HepG2 (cell line): ENCODE measurements around the gene POC1A. TPM values are rescaled to one million over a fixed set of nuclear protein-coding genes. Genes with fewer than 3 reads are reported as not detected.

Experiments used
- ATAC-seq: fragments of 200-7000 bp; cut with Tn5 transposase; 3 replicates; pipeline ENCODE4 v1.9.1; 2020; ENCODE audit warnings: mild to moderate bottlenecking, moderate library complexity
- BruUV-seq: library from RNA; stranded (reverse); fragments of 400-500 nt; replicated peaks from 2 replicates; lab custom pipeline; 2021; lab: Mats Ljungman, UMichigan
- CTCF ChIA-PET: fragments of 300-600 bp; formaldehyde crosslinking; extraction: SDS; loops from one replicate; lab custom pipeline; 2021; ENCODE audit warnings: low total read pairs, inconsistent platforms, low intra/inter-chr PET ratio; lab: Yijun Ruan, JAX
- POLR2A ChIA-PET: fragments of 350-600 bp; sonication (Branson Sonifier 250); formaldehyde crosslinking; loops from one replicate; lab custom pipeline; 2020; ENCODE audit warnings: antibody characterized with exemption, inconsistent platforms; lab: Yijun Ruan, JAX
- DNase-seq: peaks from one replicate; pipeline ENCODE4 v3.0.0-alpha.2; 2015; ENCODE audit warnings: low spot score
- FAIRE-seq: peaks from 3 replicates; lab custom pipeline; 2011; peaks lifted over from hg19 to GRCh38; lab: Jason Lieb, UNC
- H2AFZ ChIP-seq: one replicate; pipeline ENCODE4 v1.6.1; 2011; ENCODE audit warnings: low read length, inconsistent platforms
- H3K27ac ChIP-seq: fragments of 300-600 bp; 3 replicates; pipeline ENCODE4 v1.8.0; 2011; ENCODE audit warnings: mixed run types, mild to moderate bottlenecking, mixed read lengths, low read length, inconsistent platforms; ENCODE audit not compliant: insufficient read depth; ENCODE audit errors: extremely low read length
- H3K27me3 ChIP-seq, 2 experiments: fragments of 200-600 bp in 1 of 2; 2 replicates in 1 of 2; 3 replicates in 1 of 2; pipeline versions ENCODE4 v1.6.0 to v1.8.0; 2011; ENCODE audit warnings: low read length in 2 of 2, mild to moderate bottlenecking in 2 of 2, moderate library complexity in 2 of 2, inconsistent platforms in 1 of 2; ENCODE audit not compliant: insufficient read depth in 2 of 2, control insufficient read depth in 1 of 2
- H3K36me3 ChIP-seq, 2 experiments: fragments of 200-600 bp in 1 of 2; replicated peaks in 1 of 2; 2 replicates in 1 of 2; 3 replicates in 1 of 2; pipeline versions ENCODE4 v1.5.1 to v1.8.0; 2011; ENCODE audit warnings: low read length in 2 of 2, inconsistent platforms in 1 of 2; ENCODE audit not compliant: insufficient read depth in 2 of 2, control insufficient read depth in 1 of 2
- H3K4me1 ChIP-seq: 2 replicates; pipeline ENCODE4 v1.5.1; 2012; ENCODE audit warnings: low read length, inconsistent platforms; ENCODE audit not compliant: insufficient read depth
- H3K4me2 ChIP-seq: 2 replicates; pipeline ENCODE4 v1.6.0; 2011; ENCODE audit warnings: low read depth, low read length, inconsistent platforms
- H3K4me3 ChIP-seq, 3 experiments: fragments of 200-600 bp in 1 of 3; sonication (generic), shearing (Covaris generic) in 1 of 3; replicated peaks in 1 of 3; 2 replicates each; pipeline ENCODE4 v1.5.1; 2011 to 2016; ENCODE audit warnings: low read length in 3 of 3, inconsistent platforms in 2 of 3, low read depth in 2 of 3, mild to moderate bottlenecking in 2 of 3, control low read depth in 1 of 3, mixed read lengths in 1 of 3; ENCODE audit not compliant: insufficient read depth in 1 of 3
- H3K79me2 ChIP-seq: one replicate; pipeline ENCODE4 v1.6.1; 2011; ENCODE audit warnings: low read length, inconsistent platforms; ENCODE audit not compliant: insufficient read depth
- H3K9ac ChIP-seq: 2 replicates; pipeline ENCODE4 v1.6.0; 2011; ENCODE audit warnings: mild to moderate bottlenecking, low read depth, low read length, inconsistent platforms; ENCODE audit not compliant: insufficient read depth
- H3K9me3 ChIP-seq: 2 replicates; pipeline ENCODE4 v1.5.1; 2012; ENCODE audit warnings: mild to moderate bottlenecking, low read length
- H4K20me1 ChIP-seq: 2 replicates; pipeline ENCODE4 v1.6.0; 2011; ENCODE audit warnings: inconsistent platforms, mild to moderate bottlenecking, low read length, moderate library complexity; ENCODE audit not compliant: insufficient read depth
- KDM3A ChIP-seq: IDR thresholded peaks from 2 replicates; pipeline ENCODE4 v1.6.1; 2018; ENCODE audit warnings: low read depth, missing compliant biosample characterization
- NPAS2 ChIP-seq: sonication (generic); formaldehyde crosslinking; IDR thresholded peaks from 2 replicates; pipeline ENCODE4 v1.8.0; 2022; ENCODE audit warnings: mild to moderate bottlenecking, missing genetic modification reagents, borderline replicate concordance
- PHF5A ChIP-seq: IDR thresholded peaks from one replicate; pipeline ENCODE4 v1.6.1; 2018; ENCODE audit warnings: low read depth, missing genetic modification reagents; ENCODE audit not compliant: unreplicated experiment
- RFXAP ChIP-seq: sonication (generic); formaldehyde crosslinking; IDR thresholded peaks from 2 replicates; pipeline ENCODE4 v1.4.0; 2020; ENCODE audit warnings: missing genetic modification reagents, borderline replicate concordance
- SPEN ChIP-seq: sonication (generic); formaldehyde crosslinking; IDR thresholded peaks from 2 replicates; pipeline ENCODE4 v1.5.1; 2020; ENCODE audit warnings: low read depth, mild to moderate bottlenecking, missing genetic modification reagents
- TP53 ChIP-seq: sonication (generic); formaldehyde crosslinking; conservative IDR thresholded peaks from 2 replicates; pipeline ENCODE4 v1.4.0; 2020; ENCODE audit warnings: missing genetic modification reagents
- ZKSCAN1 ChIP-seq: fragments of 150-350 bp; IDR thresholded peaks from 2 replicates; pipeline ENCODE4 v1.6.1; 2014; ENCODE audit warnings: low read length
- ZMAT3 ChIP-seq: sonication (generic); formaldehyde crosslinking; conservative IDR thresholded peaks from 2 replicates; pipeline ENCODE4 v1.7.0; 2021; ENCODE audit warnings: missing genetic modification reagents
- ZNF256 ChIP-seq: sonication (generic); formaldehyde crosslinking; conservative IDR thresholded peaks from 2 replicates; pipeline ENCODE4 v1.4.0; 2020; ENCODE audit warnings: missing genetic modification reagents
- ZNF317 ChIP-seq: sonication (generic); formaldehyde crosslinking; IDR thresholded peaks from 2 replicates; pipeline ENCODE4 v1.5.0; 2020; ENCODE audit warnings: mild to moderate bottlenecking, missing genetic modification reagents
- ZNF34 ChIP-seq: sonication (generic); formaldehyde crosslinking; IDR thresholded peaks from 2 replicates; pipeline ENCODE4 v1.4.0; 2020; ENCODE audit warnings: mild to moderate bottlenecking, missing genetic modification reagents, borderline replicate concordance
- ZNF7 ChIP-seq: IDR thresholded peaks from 2 replicates; pipeline ENCODE4 v1.6.1; 2016; ENCODE audit warnings: missing biosample characterization, missing genetic modification reagents
- ZNF878 ChIP-seq: sonication (generic); formaldehyde crosslinking; IDR thresholded peaks from 2 replicates; pipeline ENCODE4 v1.8.1; 2023; ENCODE audit warnings: mild to moderate bottlenecking, missing genetic modification reagents, moderate library complexity
- WGBS: methylation state at CpG from one replicate; pipeline ENCODE4 v1.1.6; 2017; ENCODE audit warnings: low lambda C conversion rate; 5-methylcytosine and 5-hydroxymethylcytosine counted together
- in situ Hi-C: cut with HindIII; loops from 2 replicates; pipeline ENCODE4 v1.10.0; 2017; ENCODE audit warnings: low pct_unique_long_range_greater_than_20kb; ENCODE audit not compliant: extremely low pct_ligation_motif_present
- intact Hi-C: fragments of 100-400 bp; cut with micrococcal nuclease; formaldehyde crosslinking; loops from one replicate; pipeline ENCODE4 v1.10.0; 2022; ENCODE audit not compliant: unreplicated experiment
- polyA plus RNA-seq, 8 experiments: library from polyadenylated mRNA; depleted of rRNA in 3 of 8; stranded (reverse) in 7 of 8; unstranded in 1 of 8; fragments of >200 nt; fragmentation: Illumina TruSeq in 4 of 8; extraction: Trizol in 4 of 8; gene quantifications; 2 replicates each; pipeline versions ENCODE4 v1.2.1 to v1.2.3, GENCODE V29; 2011 to 2016; ENCODE audit warnings: low read depth in 4 of 8, missing spikeins in 1 of 8, mixed read lengths in 1 of 8; ENCODE audit not compliant: insufficient read depth in 1 of 8
- total RNA-seq, 5 experiments: library from RNA; depleted of rRNA; stranded (reverse); fragments of >200 nt; fragmentation: Illumina TruSeq; extraction: Trizol; gene quantifications; 2 replicates each; pipeline ENCODE4 v1.2.3, GENCODE V29; 2016; ENCODE audit warnings: low read depth in 1 of 5
- TF ChIP-seq, protein P1 (sequence below): IDR thresholded peaks from 2 replicates; pipeline ENCODE4 v1.6.1; 2012; ENCODE audit warnings: low read depth, low read length, improper control_type of control experiment

Gene POC1A
- total and polyA plus RNA-seq, 2 of the 13 experiments (the other 11 are each of a cell fraction or from before 2014, with no cell fraction given): 14.6 to 20.0 TPM

DNA sequence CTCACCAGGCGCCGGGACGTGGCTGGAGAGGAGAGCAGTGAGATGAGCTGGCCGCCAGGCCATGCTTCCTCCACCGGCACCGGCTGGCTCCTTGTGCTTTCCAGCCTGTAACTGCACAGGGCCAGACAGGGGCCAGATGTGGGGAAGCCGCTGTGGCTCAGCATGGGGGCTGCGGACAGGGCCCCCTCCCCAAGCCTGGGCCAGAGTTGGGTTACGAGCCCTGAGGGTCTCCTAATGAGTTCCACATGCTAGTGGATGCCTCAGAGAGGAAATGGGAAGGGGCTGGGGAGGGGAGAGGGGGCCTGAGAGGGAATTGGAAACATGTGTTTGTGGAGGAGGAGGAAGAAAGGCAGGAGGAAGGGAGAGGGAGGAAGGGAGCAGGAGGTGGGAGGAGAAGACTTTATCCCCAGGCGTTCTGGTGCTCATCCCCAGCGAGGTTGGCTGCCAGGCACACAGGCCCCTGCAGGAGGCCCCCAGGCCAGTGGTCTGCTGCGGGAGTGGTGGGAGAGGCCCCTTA, 86.1 kb downstream of the POC1A start:
- H3K27ac ChIP-seq: no peak overlapping the region
- no peak overlapping the region for H3K9ac ChIP-seq
- ATAC-seq (no peak), DNase-seq (no peak), FAIRE-seq (no peak)
- no peaks in the 10 kb centered on the region for H4K20me1 ChIP-seq
- H2AFZ ChIP-seq: no peak overlapping the region
- H3K9me3 ChIP-seq: no peaks in the 10 kb centered on the region
- H3K4me2 ChIP-seq: no peak overlapping the region
- no TSS peak for BruUV-seq
- H3K4me1 ChIP-seq: peaks cover 24% of the 10 kb centered on the region
- no peak for TF ChIP-seq ZNF7 (CRISPR knock-in tag)
- TF ChIP-seq PHF5A (CRISPR knock-in tag): no peak
- no peak for TF ChIP-seq SPEN (CRISPR knock-in tag)
- TF ChIP-seq KDM3A: no peak
- TF ChIP-seq ZNF34 (CRISPR knock-in tag): no peak
- TF ChIP-seq ZNF878 (CRISPR knock-in tag): no peak
- TF ChIP-seq TP53 (CRISPR knock-in tag): no peak
- TF ChIP-seq ZNF317 (CRISPR knock-in tag): no peak
- TF ChIP-seq ZKSCAN1: no peak
- no peak for TF ChIP-seq RFXAP (CRISPR knock-in tag)
- TF ChIP-seq, protein P1, sequence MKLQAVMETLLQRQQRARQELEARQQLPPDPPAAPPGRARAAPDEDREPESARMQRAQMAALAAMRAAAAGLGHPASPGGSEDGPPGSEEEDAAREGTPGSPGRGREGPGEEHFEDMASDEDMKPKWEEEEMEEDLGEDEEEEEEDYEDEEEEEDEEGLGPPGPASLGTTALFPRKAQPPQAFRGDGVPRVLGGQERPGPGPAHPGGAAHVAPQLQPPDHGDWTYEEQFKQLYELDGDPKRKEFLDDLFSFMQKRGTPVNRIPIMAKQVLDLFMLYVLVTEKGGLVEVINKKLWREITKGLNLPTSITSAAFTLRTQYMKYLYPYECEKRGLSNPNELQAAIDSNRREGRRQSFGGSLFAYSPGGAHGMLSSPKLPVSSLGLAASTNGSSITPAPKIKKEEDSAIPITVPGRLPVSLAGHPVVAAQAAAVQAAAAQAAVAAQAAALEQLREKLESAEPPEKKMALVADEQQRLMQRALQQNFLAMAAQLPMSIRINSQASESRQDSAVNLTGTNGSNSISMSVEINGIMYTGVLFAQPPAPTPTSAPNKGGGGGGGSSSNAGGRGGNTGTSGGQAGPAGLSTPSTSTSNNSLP: no peak
- TF ChIP-seq ZMAT3 (CRISPR knock-in tag): no peak
- no peak for TF ChIP-seq ZNF256
- TF ChIP-seq NPAS2 (CRISPR knock-in tag): no peak
- POLR2A ChIA-PET: no interaction called here
- H3K79me2 ChIP-seq: no peaks in the 10 kb centered on the region
- in situ Hi-C loops (no loop called here), intact Hi-C loops (no loop called here)
- WGBS: 71% methylated on average over 7 of the region's 12 CpGs
- CTCF ChIA-PET: no interaction called here
- H3K36me3 ChIP-seq: no peaks in the 10 kb centered on the region
- H3K27me3 ChIP-seq: peaks cover 6 to 26% of the 10 kb centered on the region in 2 experiments
- H3K4me3 ChIP-seq: no peak overlapping the region
